Stimulated activated CD8-positive, alpha-beta memory T cell treated with anti-CD3 and anti-CD28 coated beads, Interleukin-4, amount 100 ng/mL, for 1 hour (primary cell): Measurements from ENCODE around the gene PHYH.
"Not testable (repeated sequence)": the region's sequence is repeated elsewhere in the genome, so short reads cannot be mapped to it uniquely, and the experiment has no call there.

Experiments
- DNase-seq, 2 donors: peaks; one replicate each; pipeline ENCODE4 v3.0.0-alpha.2; 2020; ENCODE audit warnings: low read depth in 2 of 2, low spot score in 1 of 2

The PHYH gene

DNA sequence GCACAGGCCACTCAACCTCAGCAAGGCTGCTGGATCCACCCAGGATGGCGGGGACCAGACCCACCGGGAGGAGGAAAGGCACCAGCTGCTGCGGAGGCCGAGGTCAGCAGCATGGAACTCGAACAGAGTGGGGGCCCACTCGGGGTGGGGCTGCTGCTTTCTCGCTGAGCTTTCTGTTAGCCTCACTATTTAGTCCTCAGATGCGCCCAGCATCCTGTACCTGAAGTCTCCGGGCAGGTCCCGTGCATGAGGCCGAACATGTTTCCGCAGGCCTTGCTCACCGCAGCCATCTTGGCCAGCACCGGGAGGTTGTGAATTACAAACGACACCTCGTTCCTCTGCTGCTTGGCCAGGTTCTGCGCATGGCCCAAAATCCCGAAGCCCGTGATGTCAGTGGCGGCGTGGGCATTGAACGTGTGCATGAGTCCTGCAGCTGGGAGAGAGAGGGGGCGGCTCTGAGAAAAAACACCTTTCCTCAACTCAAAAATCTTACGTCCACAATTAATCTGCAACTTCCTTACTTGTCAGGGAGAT, 22.8 kb upstream of the PHYH start:
- DNase-seq, result no peak

DNA sequence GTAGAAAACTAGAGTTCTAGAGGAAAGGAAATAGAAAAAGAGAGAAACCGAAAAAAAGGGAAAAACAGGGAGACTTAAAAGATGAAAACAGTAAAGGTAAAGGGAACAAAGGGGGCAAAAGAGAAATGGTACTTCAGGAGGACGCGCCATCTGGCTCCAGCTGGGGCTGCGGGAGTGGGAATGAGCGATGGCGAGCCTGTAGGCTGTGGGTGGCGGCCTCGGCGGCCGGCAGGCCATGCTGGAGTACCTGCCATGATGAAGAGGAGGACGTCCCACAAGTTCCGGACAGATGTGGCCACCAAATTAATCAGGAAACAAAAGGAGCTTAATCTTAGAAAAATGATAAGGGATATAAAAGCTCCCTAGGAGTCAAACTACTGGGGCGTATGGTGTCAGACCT, 21.7 kb upstream of the PHYH start:
- DNase-seq, result no peak

DNA sequence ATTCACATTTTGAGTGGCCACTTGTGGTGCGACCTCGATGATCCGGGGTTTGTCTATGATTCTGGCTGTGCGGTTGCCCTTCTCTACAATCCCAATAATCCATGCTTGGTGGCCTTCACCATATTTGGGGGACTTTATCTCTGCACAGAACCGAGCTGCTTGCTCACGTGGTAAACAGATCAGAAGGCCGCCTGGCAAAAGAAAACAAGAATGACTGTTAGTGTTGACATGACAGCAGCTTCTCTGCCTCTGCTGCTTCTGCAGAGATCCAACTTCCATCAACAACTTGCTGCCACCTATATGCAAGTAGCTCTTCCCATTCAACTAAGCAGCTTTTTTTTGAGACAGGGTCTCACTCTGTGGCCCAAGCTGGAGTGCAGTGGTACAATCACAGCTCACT, 19.3 kb upstream of the PHYH start:
- no peak for DNase-seq

DNA sequence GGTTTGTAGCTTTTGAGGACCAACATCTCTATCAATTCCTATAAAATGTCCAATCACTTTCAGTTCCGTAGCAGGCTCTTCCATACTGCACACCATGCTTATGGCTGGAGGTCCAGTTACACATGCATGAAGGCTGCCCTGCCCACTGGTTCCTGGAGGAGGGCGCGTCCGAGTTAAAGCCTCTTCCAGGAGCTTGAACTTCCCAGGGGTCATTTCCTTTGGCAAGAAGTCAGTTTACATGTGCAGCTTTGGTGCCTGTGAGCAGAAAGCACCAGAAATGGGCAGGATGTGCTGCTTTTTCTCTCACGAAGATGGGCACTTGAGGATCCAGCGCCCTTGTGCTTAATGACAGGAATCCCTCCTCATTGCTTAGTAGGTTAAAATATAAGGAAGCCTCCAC, 17.6 kb upstream of the PHYH start:
- no peak for DNase-seq

DNA sequence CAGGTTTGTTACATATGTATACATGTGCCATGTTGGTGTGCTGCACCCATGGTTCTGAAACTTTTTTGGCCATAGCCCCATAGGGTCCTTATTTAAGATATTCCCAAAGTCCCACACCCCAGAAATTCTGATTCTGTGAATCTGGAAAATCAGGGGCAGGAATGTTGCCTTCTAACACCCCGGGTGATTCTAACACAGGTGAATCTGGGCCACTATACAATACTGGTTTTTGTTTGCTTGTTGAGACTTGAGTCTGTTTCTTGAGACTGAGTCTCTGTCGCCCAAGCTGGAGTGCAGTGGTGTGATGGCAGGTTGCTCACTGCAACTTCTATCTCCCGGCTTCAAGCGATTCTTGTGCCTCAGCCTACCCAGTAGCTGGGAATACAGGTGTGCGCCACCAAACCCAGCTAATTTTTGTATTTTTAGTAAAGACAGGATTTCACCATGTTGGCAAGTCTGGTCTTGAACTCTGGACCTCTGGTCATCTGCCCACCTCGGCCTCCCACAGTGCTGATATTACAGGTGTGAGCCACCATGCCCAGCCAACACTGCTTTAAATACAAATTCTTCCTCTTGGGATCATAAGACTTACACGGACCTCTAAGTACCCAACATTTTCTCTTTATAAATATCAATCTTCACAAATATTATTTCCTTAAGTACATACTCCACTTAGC, 16.9 kb upstream of the PHYH start:
- DNase-seq, result no peak

DNA sequence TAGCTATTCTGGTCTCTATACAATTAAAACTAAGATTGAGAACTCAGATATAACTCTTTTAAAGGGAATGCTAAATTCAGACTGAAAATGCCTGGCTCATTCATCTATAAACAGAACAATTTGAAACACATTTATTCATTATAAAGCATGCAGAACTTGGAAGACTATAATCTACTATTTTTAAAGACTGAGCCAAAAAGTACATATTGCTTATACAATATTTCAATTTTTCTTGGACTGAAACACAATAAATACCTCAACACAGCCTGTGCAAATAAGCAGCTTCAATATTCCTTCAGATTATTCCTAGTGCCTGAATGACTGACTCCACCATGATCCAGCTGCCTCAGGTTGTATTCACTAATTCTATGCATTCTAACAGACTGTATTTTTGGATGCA, 15.5 kb upstream of the PHYH start:
- no peak for DNase-seq

DNA sequence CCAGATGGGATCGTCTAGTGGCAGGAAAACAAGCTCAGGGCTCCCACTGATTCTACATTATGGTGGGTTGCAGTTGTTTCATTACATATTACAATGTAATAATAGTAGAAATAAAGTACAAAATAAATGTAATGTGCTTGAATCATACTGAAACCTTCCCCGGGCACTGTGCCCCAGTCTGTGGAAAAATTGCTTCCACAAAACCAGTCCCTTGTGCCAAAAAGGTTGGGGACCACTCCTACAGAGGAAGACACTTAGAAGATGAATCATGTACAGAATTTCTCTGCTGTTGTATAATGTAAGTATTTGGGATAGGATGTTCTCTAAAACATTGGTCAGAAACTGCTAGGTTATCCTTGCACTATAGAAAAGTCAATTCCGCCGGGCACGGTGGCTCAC, 11.3 kb upstream of the PHYH start:
- DNase-seq, result no peak

DNA sequence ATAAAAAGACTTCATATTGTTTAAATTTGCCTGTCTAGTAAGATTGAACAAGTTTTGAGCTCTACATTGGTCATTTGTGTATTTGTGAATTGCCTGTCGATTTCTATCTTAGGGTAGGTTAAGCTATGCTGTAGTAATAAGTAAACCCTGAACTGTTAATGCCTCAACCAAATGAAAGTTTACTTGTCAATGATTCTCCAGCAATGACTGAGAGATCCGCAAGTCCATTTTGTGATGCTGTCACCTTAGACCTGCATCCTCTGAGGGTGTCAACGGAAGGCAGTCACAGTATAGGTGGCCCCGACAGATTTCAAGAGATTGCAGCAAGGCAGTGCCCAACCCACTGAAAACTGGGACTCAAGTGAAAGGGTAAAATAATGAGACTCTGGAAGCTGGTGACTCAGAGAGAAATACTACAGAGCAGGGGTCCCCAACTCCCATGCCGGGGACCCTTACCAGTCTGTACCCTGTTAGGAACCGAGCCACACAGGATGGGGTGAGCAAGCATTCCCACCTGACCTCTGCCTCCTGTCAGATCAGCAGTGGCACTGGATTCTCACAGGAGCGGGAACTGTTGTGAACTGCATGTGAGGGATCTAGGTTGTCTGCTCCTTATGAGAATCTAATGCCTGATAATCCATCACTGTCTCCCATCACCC, 10.8 kb upstream of the PHYH start:
- DNase-seq, result no peak

DNA sequence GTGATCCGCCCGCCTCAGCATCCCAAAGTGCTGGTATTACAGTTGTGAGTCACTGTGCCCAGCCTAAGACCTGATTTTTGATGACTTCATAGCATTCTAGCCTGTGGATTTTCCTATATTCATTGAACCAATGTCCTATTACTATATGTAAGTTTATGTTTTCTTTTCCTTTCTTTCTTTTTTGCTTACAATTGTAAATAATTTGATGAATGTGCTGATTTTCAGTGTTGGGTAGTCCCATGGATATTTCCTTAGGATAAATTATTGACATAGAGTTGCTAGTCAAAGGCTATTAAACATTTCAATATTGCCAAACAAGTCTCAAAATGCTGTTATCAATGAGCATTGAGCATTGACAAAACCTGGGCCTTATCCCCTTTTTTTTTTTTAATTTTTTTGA, 9.9 kb upstream of the PHYH start:
- no peak for DNase-seq

DNA sequence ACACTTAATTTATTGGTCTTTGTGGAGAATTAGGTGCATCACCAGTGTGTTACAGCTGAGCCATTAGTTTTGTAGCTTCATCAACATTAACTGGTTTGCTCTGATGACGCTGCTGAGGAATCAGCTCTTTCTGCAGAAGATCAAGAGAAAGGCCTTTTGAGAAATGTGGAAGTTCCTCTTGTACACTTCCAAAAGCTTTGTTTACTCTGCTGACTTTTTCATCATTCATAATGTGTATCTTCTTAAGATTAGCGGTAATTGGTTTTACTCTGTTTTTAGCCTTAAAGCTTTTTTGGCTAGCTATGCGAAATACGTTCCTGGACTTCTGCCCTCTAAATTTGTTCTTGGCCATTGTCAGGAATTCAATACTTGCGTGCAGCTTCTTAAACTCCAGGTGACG, 8.2 kb upstream of the PHYH start:
- no peak for DNase-seq

DNA sequence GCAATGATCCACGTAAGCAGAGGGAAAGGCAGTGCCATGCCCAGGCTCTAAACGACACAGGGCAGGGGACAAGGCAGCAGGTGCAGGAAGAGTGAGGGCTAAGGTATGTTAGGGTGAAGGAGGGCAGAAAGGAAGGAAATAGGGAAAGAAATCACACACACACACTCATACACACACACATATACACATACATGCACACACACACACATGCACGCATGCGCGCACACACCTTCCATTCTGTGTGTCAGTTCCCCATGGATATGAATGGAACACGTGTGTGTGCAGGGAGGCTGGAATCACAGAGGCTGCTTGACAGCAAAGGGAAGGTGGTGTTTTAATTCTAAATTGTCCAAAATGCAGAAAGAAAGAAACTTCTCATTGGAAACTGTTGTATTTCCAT, 6.2 kb upstream of the PHYH start:
- DNase-seq, result no peak

DNA sequence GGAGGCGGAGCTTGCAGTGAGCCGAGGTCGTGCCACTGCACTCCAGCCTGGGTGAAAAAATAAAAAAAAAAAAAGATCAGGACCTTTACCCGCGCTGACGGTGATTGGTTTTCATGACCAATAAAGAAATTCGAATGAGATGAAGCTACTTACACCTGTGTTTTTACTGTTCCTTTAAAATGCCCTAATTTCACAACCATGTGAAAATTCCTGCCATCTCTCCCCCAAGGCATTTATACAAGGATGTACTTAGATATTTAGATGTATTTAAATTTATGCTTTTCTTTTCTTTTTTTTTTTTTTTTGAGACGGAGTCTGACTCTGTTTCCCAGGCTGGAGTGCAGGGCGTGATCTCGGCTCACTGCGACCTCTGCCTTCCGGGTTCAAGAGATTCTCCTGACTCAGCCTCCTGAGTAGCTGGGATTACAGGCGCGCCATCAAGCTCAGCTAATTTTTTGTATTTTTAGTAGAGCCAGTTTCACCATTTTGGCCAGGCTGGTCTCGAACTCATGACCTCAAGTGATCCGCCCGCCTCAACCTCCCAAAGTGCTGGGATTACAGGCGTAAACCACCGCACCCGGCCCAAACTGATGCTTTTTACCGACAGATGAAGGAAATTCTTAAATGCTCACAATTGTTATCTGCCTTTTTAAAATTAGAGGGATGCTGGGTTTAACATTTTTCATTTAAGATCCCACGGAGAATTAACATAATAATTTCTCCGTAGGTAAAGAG, 3.1 kb upstream of the PHYH start:
- DNase-seq, result no peak

DNA sequence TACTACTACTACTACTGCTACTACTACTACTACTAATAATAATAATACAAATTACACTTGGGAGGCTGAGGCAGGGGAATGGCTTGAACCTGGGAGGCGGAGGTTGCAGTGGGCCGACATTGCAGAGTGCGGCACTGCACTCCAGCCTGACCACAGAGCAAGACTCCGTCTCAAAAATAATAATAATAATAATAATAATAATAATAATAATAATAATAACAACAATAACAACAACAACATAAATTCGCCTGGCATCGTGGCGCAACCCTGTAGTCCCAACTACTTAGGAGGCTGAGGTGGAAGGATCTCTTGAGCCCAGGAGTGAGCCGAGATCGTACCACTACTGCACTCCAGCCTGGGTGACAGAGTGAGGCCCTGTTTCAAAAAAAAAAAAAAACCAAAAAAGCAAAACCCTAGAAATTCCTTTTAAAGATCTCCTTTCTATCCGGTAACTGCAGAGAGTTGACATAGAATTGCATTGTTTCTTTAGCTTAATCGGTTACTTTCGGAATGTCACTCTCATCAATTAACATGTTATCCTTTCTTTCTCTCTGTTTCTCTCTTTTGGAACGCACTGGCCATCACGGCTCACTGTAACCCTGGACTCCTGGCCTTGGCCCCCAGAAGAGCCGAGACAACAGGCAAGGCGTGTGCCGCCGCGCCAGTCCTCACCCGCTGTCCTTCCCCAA, 972 bp downstream of the PHYH start:
- DNase-seq, result no peak

DNA sequence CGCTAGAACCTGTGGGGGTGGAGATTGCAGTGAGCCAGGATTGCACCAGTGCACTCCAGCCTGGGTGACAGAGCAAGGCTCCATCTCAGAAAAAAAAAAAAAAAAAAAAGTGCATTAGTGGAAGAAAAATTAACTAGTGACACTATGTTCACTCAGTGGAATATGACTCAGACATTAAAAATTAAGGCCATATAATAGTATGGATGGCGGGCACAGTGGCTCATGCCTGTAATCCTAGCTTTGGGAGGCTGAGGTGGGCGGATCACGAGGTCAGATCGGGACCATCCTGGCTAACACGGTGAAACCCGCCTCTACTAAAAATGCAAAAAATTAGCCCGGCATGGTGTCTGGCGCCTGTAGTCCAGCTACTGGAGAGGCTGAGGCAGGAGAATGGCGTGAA, 3.4 kb downstream of the PHYH start:
- DNase-seq, result no peak

DNA sequence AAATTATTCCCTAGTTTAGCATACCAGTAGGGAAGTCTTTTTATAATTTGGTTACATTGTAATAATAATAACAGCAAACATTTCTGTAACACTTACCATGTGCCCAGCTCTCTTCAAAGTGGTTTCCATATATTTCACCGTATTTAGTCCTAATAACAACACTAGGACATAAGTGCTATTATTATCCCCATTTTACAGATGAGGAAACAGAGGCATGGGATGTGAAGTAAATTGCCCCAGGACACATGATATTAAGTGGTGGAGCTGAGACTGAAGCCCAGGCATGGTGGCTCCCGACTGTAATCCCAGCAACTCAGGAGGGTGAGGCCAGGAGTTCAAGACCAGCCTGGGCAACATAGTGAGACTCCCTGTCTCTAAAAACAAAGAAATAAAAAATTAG, 5.1 kb downstream of the PHYH start:
- no peak for DNase-seq

DNA sequence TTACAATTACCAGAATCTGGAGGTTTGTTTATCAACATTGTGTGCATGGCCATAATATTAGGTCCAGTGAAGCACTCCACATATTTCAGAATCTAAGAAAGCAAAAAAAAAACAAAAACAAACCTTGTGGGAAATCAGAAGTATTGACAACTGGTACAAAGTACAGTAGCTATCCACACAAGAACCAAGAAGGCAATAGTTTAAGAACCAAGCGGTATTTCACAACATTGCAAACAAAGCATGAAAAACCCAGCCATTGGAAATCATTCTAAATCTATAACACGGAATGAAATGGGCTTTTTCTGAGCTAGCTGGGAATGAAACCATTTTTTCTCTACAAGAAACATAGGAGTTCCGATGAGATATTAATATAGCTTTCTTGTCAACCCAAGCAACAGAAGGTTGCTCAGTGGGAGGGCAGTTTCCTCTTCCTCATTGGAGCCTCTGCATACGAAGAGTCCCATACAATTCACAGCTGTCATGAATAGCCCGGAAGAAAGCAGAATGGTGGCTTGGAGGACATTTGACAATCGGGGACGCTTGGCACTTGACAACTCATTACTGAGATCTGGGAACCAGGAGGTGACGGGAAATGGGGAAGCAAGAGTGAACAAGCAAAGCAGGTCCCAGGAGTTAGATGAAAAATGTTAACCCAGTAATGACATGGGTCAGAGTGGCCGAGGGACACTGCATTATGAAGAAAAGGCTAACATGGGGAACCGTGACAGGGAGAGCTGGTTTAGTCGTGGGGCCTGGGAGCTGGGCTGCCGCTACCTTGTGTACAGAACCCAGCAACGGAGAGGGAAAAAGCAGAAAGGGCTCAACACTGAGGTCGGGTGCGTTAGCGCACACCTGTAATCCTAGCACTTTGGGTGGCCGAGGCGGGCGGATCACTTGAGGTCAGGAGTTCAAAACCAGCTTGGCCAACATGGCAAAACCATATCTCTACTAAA, 7.8 kb downstream of the PHYH start:
- DNase-seq, result no peak

DNA sequence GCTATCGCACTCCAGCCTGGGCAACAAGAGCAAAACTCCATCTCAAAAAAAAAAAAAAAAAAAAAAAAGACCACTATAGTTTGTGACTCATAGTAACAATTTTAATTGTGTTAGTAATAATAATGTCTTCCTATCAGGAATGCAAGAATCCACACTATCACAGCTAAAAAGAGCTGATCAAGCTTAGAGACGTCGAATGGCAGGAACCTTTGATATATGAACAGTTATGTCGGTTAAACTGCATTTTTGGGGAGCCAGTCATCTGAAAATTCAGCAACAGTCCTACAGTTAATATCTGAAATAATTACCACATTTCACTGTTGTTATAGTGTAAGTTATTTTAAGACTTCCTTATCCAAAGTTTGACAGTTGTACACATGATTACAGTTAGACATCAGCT, 8.8 kb downstream of the PHYH start:
- no peak for DNase-seq

DNA sequence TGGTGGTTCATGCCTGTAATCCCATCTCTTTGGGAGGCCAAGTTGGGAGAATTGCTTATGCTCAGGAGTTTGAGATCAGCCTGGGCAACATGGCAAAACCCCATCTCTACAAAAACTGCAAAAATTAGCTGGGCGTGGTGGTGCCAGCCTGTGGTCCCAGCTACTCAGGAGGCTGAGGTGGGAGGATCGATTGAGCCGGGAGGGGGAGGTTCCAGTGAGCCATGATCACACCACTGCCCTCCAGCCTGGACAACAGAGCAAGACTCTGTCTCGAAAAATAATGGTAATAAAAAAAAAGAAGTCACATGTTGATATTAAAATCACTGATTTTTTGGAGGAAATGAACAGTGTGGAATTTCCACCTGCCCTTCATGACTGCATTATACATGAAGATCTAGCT, 15.8 kb downstream of the PHYH start:
- no peak for DNase-seq

DNA sequence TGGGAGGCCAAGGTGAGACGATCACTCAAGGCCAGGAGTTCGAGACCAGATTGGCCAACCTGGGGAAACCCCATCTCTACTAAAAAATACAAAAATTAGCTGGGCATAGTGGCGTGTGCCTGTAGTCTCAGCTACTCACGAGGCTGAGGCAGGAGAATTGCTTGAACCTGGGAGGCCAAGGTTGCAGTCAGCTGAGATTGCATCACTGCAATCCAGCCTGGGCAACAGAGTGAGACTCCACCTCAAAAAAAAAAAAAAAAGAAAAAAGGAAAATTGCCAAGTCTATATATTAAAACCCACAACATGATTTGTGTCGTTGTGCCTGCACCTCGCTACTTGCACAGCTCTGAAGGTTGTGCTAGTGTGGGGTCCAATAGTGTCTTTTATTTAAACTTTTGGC, 17.5 kb downstream of the PHYH start:
- not testable (repeated sequence) for DNase-seq

DNA sequence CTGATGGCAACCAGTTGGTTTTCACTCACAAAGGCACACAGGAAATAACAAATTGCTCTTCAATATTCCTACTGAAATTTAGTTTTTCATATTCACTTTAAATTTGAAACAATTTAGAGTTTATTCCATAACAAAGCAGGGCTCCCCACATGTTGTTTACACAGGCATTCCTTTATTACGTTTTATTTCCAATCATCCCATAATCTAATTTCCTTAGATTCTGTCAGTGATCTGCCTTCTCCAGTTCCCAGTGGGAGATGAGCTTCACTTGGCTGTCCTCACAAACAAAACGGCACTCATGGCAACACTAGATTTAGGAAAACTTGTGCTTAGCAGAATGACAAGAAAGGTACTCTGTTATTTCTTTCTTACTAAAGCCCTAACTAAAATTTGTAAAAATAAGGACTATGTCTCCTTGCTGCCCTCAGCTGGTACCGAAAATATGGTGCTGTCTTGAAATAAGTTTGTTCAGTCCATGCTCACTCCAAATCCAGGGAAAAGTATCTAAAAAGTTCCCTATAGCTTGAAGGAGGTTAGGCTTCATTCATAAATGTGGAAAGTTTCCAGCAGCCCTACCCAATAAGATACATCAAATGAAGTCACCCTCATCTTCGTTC, 23.0 kb downstream of the PHYH start:
- no peak for DNase-seq
